ENCODE data around the gene UBL3.

Gene UBL3

GRCh38 chr13:29808264-29808663 lies 42.2 kb downstream of the UBL3 start:
- no peak for DNase-seq

GRCh38 chr13:29805994-29806979 lies 44.1 kb downstream of the UBL3 start:
- DNase-seq = no peak

GRCh38 chr13:29803221-29803620 lies 47.2 kb downstream of the UBL3 start:
- DNase-seq = no peak

GRCh38 chr13:29802621-29803020 lies 47.8 kb downstream of the UBL3 start:
- no peak for DNase-seq

GRCh38 chr13:29801737-29802305 lies 48.6 kb downstream of the UBL3 start:
- DNase-seq = no peak

GRCh38 chr13:29801102-29801501 lies 49.3 kb downstream of the UBL3 start:
- DNase-seq = no peak

- no peak for DNase-seq
Observed at GRCh38 chr13:29800687-29801086, 49.7 kb downstream of the UBL3 start.

GRCh38 chr13:29799041-29799440 lies 51.4 kb downstream of the UBL3 start:
- no peak for DNase-seq

- no peak for DNase-seq
Observed at GRCh38 chr13:29791997-29792780, 58.2 kb downstream of the UBL3 start.

- no peak for DNase-seq
Observed at GRCh38 chr13:29791508-29791907, 58.9 kb downstream of the UBL3 start.

GRCh38 chr13:29786698-29787097 lies 63.7 kb downstream of the UBL3 start:
- DNase-seq = no peak

GRCh38 chr13:29785978-29786377 lies 64.4 kb downstream of the UBL3 start:
- no peak for DNase-seq

- no peak for DNase-seq
Observed at GRCh38 chr13:29782798-29783197, 67.6 kb downstream of the UBL3 start.

- no peak for DNase-seq
Observed at GRCh38 chr13:29774830-29775229, 75.6 kb downstream of the UBL3 start.

GRCh38 chr13:29771247-29771646 lies 79.2 kb downstream of the UBL3 start:
- peak in 1 of 2 donors; percentile 66 for DNase-seq

GRCh38 chr13:29767006-29767405 lies 83.4 kb downstream of the UBL3 start:
- DNase-seq = no peak

GRCh38 chr13:29763436-29764180 lies 86.8 kb downstream of the UBL3 start:
- DNase-seq = no peak

GRCh38 chr13:29761815-29762214 lies 88.6 kb downstream of the UBL3 start:
- DNase-seq = no peak

- no peak for DNase-seq
Observed at GRCh38 chr13:29761160-29761559, 89.3 kb downstream of the UBL3 start.

- no peak for DNase-seq
Observed at GRCh38 chr13:29760544-29760943, 89.9 kb downstream of the UBL3 start.

- DNase-seq = peak; percentile 50 to 68
Observed at GRCh38 chr13:29758531-29759114, 91.8 kb downstream of the UBL3 start.

GRCh38 chr13:29756506-29756905 lies 93.9 kb downstream of the UBL3 start:
- no peak for DNase-seq

Measured in CD4-positive, alpha-beta T cell treated with Interferon alpha-2 for 1 hour (primary cell).